ENCODE results near the gene ACTMAP. TPM values are rescaled to one million over a fixed set of nuclear protein-coding genes. Genes with fewer than 3 reads are reported as not detected.
A peak's percentile ranks its signal among the peaks of the same experiment; 100 is the strongest.

Gene ACTMAP
- total and polyA plus RNA-seq, 9 of the 15 experiments (the other 6 are each of a cell fraction or from before 2014, with no cell fraction given): 1.7 to 16.6 (median 4.9) TPM

DNA sequence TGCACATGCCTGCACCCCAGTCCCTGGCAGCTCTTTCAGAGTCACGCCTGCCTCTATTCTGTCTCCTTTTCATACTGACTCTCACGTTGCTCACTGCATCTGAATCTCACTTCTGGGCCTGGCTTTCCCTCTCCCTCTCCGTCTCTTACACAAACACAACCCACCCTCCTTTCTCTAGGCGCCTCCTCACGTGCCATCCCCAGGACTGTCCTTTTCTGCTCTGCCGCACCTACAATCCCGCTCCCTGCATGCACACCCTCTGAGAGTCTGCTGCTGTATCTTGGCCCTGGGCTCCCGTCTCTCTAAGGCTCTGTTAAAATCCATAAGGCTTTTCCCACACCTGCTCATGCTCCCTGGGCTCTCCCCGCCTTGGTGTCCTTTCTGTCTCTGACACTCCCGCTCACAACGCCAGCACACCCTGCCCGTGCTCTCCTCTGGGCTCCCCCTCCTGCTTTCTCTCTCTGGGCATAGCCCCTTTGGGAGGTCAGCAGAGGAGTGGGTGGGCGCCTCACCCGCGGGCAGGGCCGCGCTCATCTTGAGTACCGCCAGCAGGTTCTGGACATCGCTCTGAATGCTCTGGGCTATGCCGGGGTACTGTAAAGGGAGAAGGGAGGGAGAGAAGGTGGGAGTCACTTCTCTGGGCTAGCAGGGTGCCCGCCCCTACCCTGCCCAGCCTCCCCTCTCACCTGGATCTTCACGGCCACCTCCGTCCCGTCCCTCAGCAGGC, 47.1 kb downstream of the ACTMAP start:
- no peaks in the 10 kb centered on the region for H3K79me2 ChIP-seq (ENCODE audit: control insufficient read depth, insufficient read depth, low read length)
- CTCF ChIA-PET (ENCODE audit: low intra/inter-chr PET ratio): interaction anchor here (0.5 to 2.3 kb wide), 3 partner anchors 40 to 247 kb away, joined by 3 to 21 read pairs (median 3); no protein-coding TSS in a partner anchor
- peaks cover 37% of the 10 kb centered on the region for H3K36me3 ChIP-seq (ENCODE audit: control insufficient read depth, insufficient read depth, low read length)
- peak overlapping the region; percentile 80 for H2AFZ ChIP-seq (ENCODE audit: low read depth, low read length)
- POLR2A ChIA-PET: interaction anchor here (0.6 to 1.7 kb wide), 7 partner anchors 11 to 1151 kb away, joined by 3 to 6 read pairs (median 5); partner anchors contain the start of genes COQ8B and ITPKC
- WGBS (ENCODE audit: insufficient coverage, low coverage, missing lambda C conversion rate): 76% methylated on average over 21 of the region's 24 CpGs
- BruUV-seq (replicated peaks): no TSS peak
- no peaks in the 10 kb centered on the region for H4K20me1 ChIP-seq (replicated peaks; ENCODE audit: control insufficient read depth, insufficient read depth, low read length)
- ATAC-seq (no peak; the same call in 2 of the 3 replicates), DNase-seq (ENCODE audit: extremely low read depth in 1 of 4, low spot score in 3 of 4) (no peak), FAIRE-seq (no peak)
- in situ Hi-C loops (cut with MboI) (no loop called here), intact Hi-C loops (cut with micrococcal nuclease) (no loop called here)
- H3K9me1 ChIP-seq (ENCODE audit: control insufficient read depth, insufficient read depth, low read length): no peaks in the 10 kb centered on the region
- H3K9ac ChIP-seq (ENCODE audit: insufficient read depth in 1 of 2, low read depth in 2 of 2, low read length in 2 of 2): peak overlapping the region; percentile 25 to 91; a peak in 3 of 4 replicates
- H3K4me2 ChIP-seq (ENCODE audit: insufficient read depth, low read length): peak overlapping the region; percentile 33; the same call in 1 of the 2 replicates
- H3K27me3 ChIP-seq (ENCODE audit: control insufficient read depth in 2 of 2, insufficient read depth in 2 of 2, low read length in 2 of 2): no peaks in the 10 kb centered on the region
- H3K4me3 ChIP-seq: no peak overlapping the region
- peaks cover 12 to 27% of the 10 kb centered on the region in 2 experiments; a peak in 4 of 5 replicates for H3K4me1 ChIP-seq (replicated peaks in 1 of 2; ENCODE audit: control insufficient read depth in 2 of 2, insufficient read depth in 2 of 2, low read length in 2 of 2)
- TF ChIP-seq NRF1 (conservative IDR thresholded peaks at IDR 0.05 in 1 of 2, IDR thresholded peaks at IDR 0.05 in 1 of 2) (no peak), LARP7 (IDR thresholded peaks at IDR 0.05) (0 out of 2 replicates have a peak, but pooled peaks have one; percentile 0), RHOXF2B (CRISPR knock-in tag; conservative IDR thresholded peaks at IDR 0.05) (no peak), NELFE (IDR thresholded peaks at IDR 0.05; ENCODE audit: insufficient read depth, insufficient read length) (no peak), PHF20 (IDR thresholded peaks at IDR 0.05; ENCODE audit: partially characterized antibody) (no peak), BHLHE40 (IDR thresholded peaks at IDR 0.05; ENCODE audit: low read length) (peak; percentile 27; the same call in 1 of the 2 replicates)
- TF ChIP-seq, protein P1, sequence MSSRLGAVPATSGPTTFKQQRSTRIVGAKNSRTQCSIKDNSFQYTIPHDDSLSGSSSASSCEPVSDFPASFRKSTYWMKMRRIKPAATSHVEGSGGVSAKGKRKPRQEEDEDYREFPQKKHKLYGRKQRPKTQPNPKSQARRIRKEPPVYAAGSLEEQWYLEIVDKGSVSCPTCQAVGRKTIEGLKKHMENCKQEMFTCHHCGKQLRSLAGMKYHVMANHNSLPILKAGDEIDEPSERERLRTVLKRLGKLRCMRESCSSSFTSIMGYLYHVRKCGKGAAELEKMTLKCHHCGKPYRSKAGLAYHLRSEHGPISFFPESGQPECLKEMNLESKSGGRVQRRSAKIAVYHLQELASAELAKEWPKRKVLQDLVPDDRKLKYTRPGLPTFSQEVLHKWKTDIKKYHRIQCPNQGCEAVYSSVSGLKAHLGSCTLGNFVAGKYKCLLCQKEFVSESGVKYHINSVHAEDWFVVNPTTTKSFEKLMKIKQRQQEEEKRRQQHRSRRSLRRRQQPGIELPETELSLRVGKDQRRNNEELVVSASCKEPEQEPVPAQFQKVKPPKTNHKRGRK (tag; IDR thresholded peaks at IDR 0.05): no peak
- TF ChIP-seq, protein P2, sequence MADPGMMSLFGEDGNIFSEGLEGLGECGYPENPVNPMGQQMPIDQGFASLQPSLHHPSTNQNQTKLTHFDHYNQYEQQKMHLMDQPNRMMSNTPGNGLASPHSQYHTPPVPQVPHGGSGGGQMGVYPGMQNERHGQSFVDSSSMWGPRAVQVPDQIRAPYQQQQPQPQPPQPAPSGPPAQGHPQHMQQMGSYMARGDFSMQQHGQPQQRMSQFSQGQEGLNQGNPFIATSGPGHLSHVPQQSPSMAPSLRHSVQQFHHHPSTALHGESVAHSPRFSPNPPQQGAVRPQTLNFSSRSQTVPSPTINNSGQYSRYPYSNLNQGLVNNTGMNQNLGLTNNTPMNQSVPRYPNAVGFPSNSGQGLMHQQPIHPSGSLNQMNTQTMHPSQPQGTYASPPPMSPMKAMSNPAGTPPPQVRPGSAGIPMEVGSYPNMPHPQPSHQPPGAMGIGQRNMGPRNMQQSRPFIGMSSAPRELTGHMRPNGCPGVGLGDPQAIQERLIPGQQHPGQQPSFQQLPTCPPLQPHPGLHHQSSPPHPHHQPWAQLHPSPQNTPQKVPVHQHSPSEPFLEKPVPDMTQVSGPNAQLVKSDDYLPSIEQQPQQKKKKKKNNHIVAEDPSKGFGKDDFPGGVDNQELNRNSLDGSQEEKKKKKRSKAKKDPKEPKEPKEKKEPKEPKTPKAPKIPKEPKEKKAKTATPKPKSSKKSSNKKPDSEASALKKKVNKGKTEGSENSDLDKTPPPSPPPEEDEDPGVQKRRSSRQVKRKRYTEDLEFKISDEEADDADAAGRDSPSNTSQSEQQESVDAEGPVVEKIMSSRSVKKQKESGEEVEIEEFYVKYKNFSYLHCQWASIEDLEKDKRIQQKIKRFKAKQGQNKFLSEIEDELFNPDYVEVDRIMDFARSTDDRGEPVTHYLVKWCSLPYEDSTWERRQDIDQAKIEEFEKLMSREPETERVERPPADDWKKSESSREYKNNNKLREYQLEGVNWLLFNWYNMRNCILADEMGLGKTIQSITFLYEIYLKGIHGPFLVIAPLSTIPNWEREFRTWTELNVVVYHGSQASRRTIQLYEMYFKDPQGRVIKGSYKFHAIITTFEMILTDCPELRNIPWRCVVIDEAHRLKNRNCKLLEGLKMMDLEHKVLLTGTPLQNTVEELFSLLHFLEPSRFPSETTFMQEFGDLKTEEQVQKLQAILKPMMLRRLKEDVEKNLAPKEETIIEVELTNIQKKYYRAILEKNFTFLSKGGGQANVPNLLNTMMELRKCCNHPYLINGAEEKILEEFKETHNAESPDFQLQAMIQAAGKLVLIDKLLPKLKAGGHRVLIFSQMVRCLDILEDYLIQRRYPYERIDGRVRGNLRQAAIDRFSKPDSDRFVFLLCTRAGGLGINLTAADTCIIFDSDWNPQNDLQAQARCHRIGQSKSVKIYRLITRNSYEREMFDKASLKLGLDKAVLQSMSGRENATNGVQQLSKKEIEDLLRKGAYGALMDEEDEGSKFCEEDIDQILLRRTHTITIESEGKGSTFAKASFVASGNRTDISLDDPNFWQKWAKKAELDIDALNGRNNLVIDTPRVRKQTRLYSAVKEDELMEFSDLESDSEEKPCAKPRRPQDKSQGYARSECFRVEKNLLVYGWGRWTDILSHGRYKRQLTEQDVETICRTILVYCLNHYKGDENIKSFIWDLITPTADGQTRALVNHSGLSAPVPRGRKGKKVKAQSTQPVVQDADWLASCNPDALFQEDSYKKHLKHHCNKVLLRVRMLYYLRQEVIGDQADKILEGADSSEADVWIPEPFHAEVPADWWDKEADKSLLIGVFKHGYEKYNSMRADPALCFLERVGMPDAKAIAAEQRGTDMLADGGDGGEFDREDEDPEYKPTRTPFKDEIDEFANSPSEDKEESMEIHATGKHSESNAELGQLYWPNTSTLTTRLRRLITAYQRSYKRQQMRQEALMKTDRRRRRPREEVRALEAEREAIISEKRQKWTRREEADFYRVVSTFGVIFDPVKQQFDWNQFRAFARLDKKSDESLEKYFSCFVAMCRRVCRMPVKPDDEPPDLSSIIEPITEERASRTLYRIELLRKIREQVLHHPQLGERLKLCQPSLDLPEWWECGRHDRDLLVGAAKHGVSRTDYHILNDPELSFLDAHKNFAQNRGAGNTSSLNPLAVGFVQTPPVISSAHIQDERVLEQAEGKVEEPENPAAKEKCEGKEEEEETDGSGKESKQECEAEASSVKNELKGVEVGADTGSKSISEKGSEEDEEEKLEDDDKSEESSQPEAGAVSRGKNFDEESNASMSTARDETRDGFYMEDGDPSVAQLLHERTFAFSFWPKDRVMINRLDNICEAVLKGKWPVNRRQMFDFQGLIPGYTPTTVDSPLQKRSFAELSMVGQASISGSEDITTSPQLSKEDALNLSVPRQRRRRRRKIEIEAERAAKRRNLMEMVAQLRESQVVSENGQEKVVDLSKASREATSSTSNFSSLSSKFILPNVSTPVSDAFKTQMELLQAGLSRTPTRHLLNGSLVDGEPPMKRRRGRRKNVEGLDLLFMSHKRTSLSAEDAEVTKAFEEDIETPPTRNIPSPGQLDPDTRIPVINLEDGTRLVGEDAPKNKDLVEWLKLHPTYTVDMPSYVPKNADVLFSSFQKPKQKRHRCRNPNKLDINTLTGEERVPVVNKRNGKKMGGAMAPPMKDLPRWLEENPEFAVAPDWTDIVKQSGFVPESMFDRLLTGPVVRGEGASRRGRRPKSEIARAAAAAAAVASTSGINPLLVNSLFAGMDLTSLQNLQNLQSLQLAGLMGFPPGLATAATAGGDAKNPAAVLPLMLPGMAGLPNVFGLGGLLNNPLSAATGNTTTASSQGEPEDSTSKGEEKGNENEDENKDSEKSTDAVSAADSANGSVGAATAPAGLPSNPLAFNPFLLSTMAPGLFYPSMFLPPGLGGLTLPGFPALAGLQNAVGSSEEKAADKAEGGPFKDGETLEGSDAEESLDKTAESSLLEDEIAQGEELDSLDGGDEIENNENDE (IDR thresholded peaks at IDR 0.05; ENCODE audit: low read depth, low read length): no peak
- peak overlapping the region; percentile 27; the same call in 1 of the 3 replicates for H3K27ac ChIP-seq (ENCODE audit: extremely low read depth, low read depth, low read length)
- no peaks in the 10 kb centered on the region for H3K9me3 ChIP-seq (replicated peaks; ENCODE audit: control insufficient read depth, insufficient read depth, low read depth, low read length)

Data from K562 (cell line).